ENCODE data around the gene NLRP3.

Gene NLRP3

DNA sequence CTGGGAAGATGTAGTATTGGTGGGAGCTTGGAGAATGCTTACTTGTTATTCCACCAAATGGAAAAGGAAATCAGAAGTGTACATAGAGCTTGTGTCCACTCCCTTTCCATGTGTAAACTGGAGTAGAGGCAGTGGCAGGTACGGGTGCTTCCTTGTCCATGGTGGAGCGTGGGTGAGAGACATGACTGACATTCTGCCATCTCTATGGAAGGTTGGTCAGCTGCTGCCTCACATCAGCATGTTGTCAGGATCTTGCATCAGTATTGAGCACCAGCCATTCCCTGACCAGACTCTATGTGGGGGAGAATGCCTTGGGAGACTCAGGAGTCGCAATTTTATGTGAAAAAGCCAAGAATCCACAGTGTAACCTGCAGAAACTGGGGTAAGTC, 19.8 kb downstream of the NLRP3 start:
- DNase-seq (ENCODE audit: extremely low read depth in 1 of 2, low read depth in 1 of 2), result no peak

GRCh38 chr1:247437551-247438505, 21.9 kb downstream of the NLRP3 start:
- no peak for DNase-seq (ENCODE audit: extremely low read depth in 1 of 2, low read depth in 1 of 2)

DNA sequence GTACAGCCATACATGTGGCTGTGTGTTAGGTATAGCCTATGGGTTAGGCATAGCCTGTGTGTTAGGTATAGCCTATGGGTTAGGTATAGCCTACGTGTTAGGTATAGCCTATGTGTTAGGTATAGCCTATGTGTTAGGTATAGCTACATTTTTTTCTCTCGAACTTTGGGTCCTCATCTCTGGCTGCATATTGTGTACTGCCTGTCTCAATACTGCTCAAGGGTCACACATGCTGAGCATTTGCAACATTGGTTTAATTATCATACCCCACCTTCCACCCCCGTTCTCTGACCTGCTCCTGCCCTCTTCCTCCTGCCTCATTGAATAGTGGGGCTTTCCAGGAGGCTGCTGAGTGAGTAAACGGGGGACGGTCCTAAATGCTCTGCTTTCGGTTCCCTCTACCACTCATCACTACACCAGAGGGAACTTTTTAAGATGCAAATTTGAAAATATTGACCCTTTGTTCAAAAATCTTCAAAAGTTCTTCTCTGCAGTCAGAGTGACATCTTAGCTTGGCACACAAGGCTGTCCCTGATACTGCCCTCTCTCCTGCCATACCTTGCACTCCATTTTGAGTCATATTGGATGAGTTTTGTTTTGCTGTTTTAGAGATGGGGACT, 24.1 kb downstream of the NLRP3 start:
- no peak for DNase-seq (ENCODE audit: extremely low read depth in 1 of 2, low read depth in 1 of 2)

DNA sequence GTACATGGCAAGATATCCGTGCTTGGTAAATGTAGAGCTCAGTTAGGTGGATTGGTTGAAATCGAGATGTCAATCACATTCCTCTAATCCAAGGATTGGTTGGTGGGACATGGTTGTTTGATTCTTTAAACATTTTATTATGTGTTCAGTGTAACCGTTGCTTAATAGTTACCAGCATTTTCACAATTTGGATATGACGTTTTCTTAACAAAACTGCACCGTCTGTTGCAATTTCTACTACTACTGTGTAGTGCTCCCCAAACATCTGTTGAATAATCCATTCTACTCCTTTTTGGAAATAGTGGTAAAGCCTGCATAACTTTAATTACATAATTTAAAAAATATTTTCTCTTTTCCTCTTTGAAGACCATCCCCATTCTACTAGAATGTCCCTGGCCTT, 25.6 kb downstream of the NLRP3 start:
- DNase-seq (ENCODE audit: extremely low read depth in 1 of 2, low read depth in 1 of 2), result no peak

GRCh38 chr1:247442164-247442563, 26.2 kb downstream of the NLRP3 start:
- DNase-seq (ENCODE audit: extremely low read depth in 1 of 2, low read depth in 1 of 2), result no peak

GRCh38 chr1:247443641-247444040, 27.7 kb downstream of the NLRP3 start:
- DNase-seq (ENCODE audit: extremely low read depth in 1 of 2, low read depth in 1 of 2), result no peak

DNA sequence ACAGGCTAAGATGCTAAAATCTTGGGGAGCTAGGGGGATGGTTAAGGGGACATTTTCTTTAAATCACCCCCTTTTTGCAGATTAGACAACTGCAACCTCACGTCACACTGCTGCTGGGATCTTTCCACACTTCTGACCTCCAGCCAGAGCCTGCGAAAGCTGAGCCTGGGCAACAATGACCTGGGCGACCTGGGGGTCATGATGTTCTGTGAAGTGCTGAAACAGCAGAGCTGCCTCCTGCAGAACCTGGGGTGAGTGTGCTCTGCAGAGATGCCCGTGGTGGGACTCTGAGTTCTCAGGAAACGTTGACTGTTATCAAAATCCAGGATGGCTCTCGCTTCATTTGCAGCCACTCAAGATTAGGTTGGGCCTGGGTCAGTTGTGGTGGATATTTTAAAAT, 28.6 kb downstream of the NLRP3 start:
- DNase-seq (ENCODE audit: extremely low read depth in 1 of 2, low read depth in 1 of 2), result no peak

GRCh38 chr1:247445526-247446356, 29.8 kb downstream of the NLRP3 start:
- no peak for DNase-seq (ENCODE audit: extremely low read depth in 1 of 2, low read depth in 1 of 2)

- no peak for DNase-seq (ENCODE audit: extremely low read depth in 1 of 2, low read depth in 1 of 2)
Measured at GRCh38 chr1:247447162-247447909, 31.4 kb downstream of the NLRP3 start.

GRCh38 chr1:247448107-247448791, 32.3 kb downstream of the NLRP3 start:
- DNase-seq (ENCODE audit: extremely low read depth in 1 of 2, low read depth in 1 of 2), result no peak

- no peak for DNase-seq (ENCODE audit: extremely low read depth in 1 of 2, low read depth in 1 of 2)
Measured at GRCh38 chr1:247451388-247452010, 35.5 kb downstream of the NLRP3 start.

- no peak for DNase-seq (ENCODE audit: extremely low read depth in 1 of 2, low read depth in 1 of 2)
Measured at GRCh38 chr1:247452447-247453039, 36.6 kb downstream of the NLRP3 start.

DNA sequence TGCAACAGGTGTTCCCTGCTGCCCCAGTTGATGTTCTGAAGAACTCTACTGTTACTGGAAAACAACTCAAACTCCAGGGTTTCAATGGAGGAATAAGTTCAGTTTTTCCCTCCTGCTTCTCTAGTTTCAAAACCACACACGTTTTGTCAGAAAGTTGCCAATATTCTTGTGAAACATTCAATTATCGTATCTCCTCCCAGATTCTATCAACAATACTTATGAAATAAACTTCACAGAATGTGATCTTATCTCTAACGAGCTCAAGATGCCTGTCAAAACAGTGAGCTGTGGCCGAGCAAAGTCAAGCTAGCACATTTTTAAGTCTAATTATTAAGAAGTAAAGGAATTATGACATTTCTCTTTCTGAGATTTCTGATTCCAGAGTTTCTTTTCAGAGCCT, 37.3 kb downstream of the NLRP3 start:
- no peak for DNase-seq (ENCODE audit: extremely low read depth in 1 of 2, low read depth in 1 of 2)

DNA sequence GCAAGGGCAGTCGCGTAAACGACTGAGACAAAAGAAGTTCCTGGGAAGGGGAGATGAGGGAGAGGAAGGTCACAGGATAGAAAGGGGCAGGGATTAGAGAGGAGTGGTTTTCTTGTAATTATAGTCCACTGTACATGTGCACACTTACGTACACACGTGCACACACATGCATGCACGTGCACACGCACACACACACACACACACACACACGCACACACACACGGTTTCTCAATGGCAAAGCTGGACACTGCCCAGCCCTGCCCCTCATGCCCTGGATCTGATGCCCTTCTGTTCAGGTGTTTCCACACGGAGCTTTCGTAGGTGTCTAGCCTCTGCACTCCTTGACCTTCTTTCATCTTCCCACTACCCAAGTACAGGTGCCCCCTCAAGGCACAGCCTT, 38.0 kb downstream of the NLRP3 start:
- no peak for DNase-seq (ENCODE audit: extremely low read depth in 1 of 2, low read depth in 1 of 2)

DNA sequence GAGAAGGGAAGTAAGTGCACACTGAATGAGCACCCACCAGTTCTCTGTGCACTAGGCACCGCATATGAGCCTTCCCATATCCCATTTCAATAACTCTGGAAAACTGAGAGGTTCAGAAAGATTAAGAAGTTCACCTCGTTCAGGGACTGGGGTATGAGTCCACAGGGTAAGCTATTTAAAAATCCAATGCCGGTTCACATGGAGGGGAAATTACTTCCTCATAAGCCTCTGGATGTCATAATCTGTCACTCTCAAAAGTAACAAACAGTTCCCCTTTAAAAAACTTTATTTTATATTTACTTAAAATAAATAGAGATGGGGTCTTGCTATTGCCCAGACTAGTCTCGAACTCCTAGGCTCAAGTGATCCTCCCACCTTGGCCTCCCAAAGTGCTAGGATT, 40.0 kb downstream of the NLRP3 start:
- DNase-seq (ENCODE audit: extremely low read depth in 1 of 2, low read depth in 1 of 2), result no peak

- peak in 1 of 2 donors; percentile 19 for DNase-seq (ENCODE audit: extremely low read depth in 1 of 2, low read depth in 1 of 2)
Measured at GRCh38 chr1:247456914-247457639, 41.1 kb downstream of the NLRP3 start.

DNA sequence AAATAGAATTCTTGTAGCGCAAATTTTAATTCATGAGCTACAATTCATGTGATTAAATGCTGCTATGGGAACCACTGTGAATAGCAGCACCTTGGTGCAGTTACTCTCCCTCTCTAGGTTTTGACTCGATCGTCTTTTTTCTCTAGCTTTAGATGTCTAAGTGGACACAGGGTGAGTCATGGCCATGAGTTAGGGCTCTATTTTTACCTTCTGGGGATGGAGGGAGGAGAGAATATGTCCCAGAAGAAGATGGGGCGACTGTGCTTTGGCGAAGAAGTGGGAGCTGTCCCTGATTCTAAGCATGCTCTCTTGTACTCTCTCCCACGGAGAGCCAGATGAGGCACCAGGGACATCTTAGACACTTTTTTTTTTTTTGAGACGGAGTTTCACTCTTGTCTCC, 43.5 kb downstream of the NLRP3 start:
- DNase-seq (ENCODE audit: extremely low read depth in 1 of 2, low read depth in 1 of 2), result no peak

GRCh38 chr1:247465796-247466195, 49.8 kb downstream of the NLRP3 start:
- no peak for DNase-seq (ENCODE audit: extremely low read depth in 1 of 2, low read depth in 1 of 2)

- DNase-seq (ENCODE audit: extremely low read depth in 1 of 2, low read depth in 1 of 2), result no peak
Measured at GRCh38 chr1:247467129-247467528, 51.2 kb downstream of the NLRP3 start.

Data from stimulated activated CD8-positive, alpha-beta memory T cell treated with anti-CD3 and anti-CD28 coated beads, Interleukin-7, amount 100 ng/mL, for 48 hours (primary cell).